IMR-90 (cell line): ENCODE results near the gene ZMYND11. TPM values are rescaled to one million over a fixed set of nuclear protein-coding genes. Genes with fewer than 3 reads are reported as not detected.

Experiments
- ATAC-seq: fragments of 200-7000 bp; cut with Tn5 transposase; 2 replicates; pipeline ENCODE4 v1.9.1; 2020; ENCODE audit warnings: low read depth, mild to moderate bottlenecking, moderate library complexity
- BruUV-seq: library from RNA; stranded (reverse); fragments of 400-500 nt; replicated peaks from 2 replicates; lab custom pipeline; 2021; lab: Mats Ljungman, UMichigan
- CTCF ChIA-PET: fragments of 300-600 bp; formaldehyde crosslinking; extraction: SDS; loops from one replicate; lab custom pipeline; 2021; ENCODE audit warnings: antibody characterized with exemption; lab: Yijun Ruan, JAX
- POLR2A ChIA-PET: fragments of 300-600 bp; sonication (Branson Sonifier 250); formaldehyde crosslinking; loops from one replicate; lab custom pipeline; 2022; ENCODE audit warnings: antibody characterized with exemption; ENCODE audit not compliant: unreplicated experiment; lab: Charles Lee
- DNase-seq: peaks from one replicate; pipeline ENCODE4 v3.0.0; 2013
- H2AFZ ChIP-seq: replicated peaks from 2 replicates; pipeline ENCODE3; 2013; ENCODE audit warnings: low read length, mild to moderate bottlenecking; ENCODE audit not compliant: poor library complexity
- H2AK5ac ChIP-seq: 2 replicates; pipeline ENCODE4 v1.6.1; 2013; ENCODE audit warnings: low read depth, low read length, inconsistent platforms
- H2AK9ac ChIP-seq: replicated peaks from 2 replicates; pipeline ENCODE3; 2013; ENCODE audit warnings: mild to moderate bottlenecking, low read depth, low read length, moderate library complexity; ENCODE audit not compliant: poor library complexity
- H2BK120ac ChIP-seq: 2 replicates; pipeline ENCODE4 v1.6.1; 2013; ENCODE audit warnings: low read depth, low read length, inconsistent platforms
- H2BK15ac ChIP-seq: 3 replicates; pipeline ENCODE4 v1.6.1; 2013; ENCODE audit warnings: low read depth, low read length, inconsistent platforms
- H2BK20ac ChIP-seq: 2 replicates; pipeline ENCODE4 v1.6.1; 2013; ENCODE audit warnings: low read depth, mild to moderate bottlenecking, inconsistent platforms, low read length, moderate library complexity
- H2BK5ac ChIP-seq: 2 replicates; pipeline ENCODE4 v1.6.1; 2013; ENCODE audit warnings: mild to moderate bottlenecking, low read depth, low read length, inconsistent platforms; ENCODE audit not compliant: poor library complexity, severe bottlenecking
- H3K14ac ChIP-seq: replicated peaks from 2 replicates; pipeline ENCODE4 v1.6.1; 2013; ENCODE audit warnings: low read depth, low read length, inconsistent platforms
- H3K18ac ChIP-seq: 2 replicates; pipeline ENCODE4 v1.6.1; 2013; ENCODE audit warnings: low read depth, low read length, control low read depth
- H3K23ac ChIP-seq: 2 replicates; pipeline ENCODE4 v1.6.1; 2013; ENCODE audit warnings: low read depth, low read length, inconsistent platforms
- H3K27ac ChIP-seq: 2 replicates; pipeline ENCODE4 v1.5.1; 2013; ENCODE audit warnings: mild to moderate bottlenecking, control low read depth, low read length; ENCODE audit not compliant: insufficient read depth
- H3K27me3 ChIP-seq: 2 replicates; pipeline ENCODE4 v1.6.1; 2013; ENCODE audit warnings: low read length; ENCODE audit not compliant: control insufficient read depth, insufficient read depth
- H3K36me3 ChIP-seq: 2 replicates; pipeline ENCODE4 v1.6.1; 2013; ENCODE audit warnings: low read length, mixed read lengths; ENCODE audit not compliant: control insufficient read depth, insufficient read depth
- H3K4ac ChIP-seq: 2 replicates; pipeline ENCODE4 v1.6.1; 2013; ENCODE audit warnings: low read depth, low read length, inconsistent platforms
- H3K4me1 ChIP-seq: 2 replicates; pipeline ENCODE4 v1.6.1; 2013; ENCODE audit warnings: low read length, mixed read lengths; ENCODE audit not compliant: control insufficient read depth, insufficient read depth
- H3K4me2 ChIP-seq: 2 replicates; pipeline ENCODE4 v1.6.1; 2013; ENCODE audit warnings: low read depth, mild to moderate bottlenecking, control low read depth, low read length, moderate library complexity
- H3K4me3 ChIP-seq: 2 replicates; pipeline ENCODE4 v1.5.1; 2013; ENCODE audit warnings: low read depth, mild to moderate bottlenecking, control low read depth, low read length, moderate library complexity; ENCODE audit not compliant: insufficient read depth
- H3K56ac ChIP-seq: 2 replicates; pipeline ENCODE4 v1.6.1; 2013; ENCODE audit warnings: low read length, inconsistent platforms; ENCODE audit not compliant: insufficient read depth; ENCODE audit errors: extremely low read depth
- H3K79me1 ChIP-seq, 2 experiments: 2 replicates each; pipeline ENCODE4 v1.6.1; 2013; ENCODE audit warnings: low read length in 2 of 2, inconsistent platforms in 1 of 2, low read depth in 1 of 2
- H3K9ac ChIP-seq: 2 replicates; pipeline ENCODE4 v1.6.1; 2013; ENCODE audit warnings: low read depth, low read length, control low read depth
- H3K9me1 ChIP-seq: 2 replicates; pipeline ENCODE4 v1.6.1; 2013; ENCODE audit warnings: low read length, inconsistent platforms; ENCODE audit not compliant: insufficient read depth
- H3K9me3 ChIP-seq: 2 replicates; pipeline ENCODE4 v1.6.1; 2013; ENCODE audit warnings: low read length; ENCODE audit not compliant: control insufficient read depth, insufficient read depth
- H4K20me1 ChIP-seq: 2 replicates; pipeline ENCODE4 v1.6.1; 2013; ENCODE audit warnings: low read length, inconsistent platforms; ENCODE audit not compliant: insufficient read depth
- H4K5ac ChIP-seq: 2 replicates; pipeline ENCODE4 v1.6.1; 2013; ENCODE audit warnings: mild to moderate bottlenecking, low read depth, low read length, control low read depth
- H4K8ac ChIP-seq, 2 experiments: 2 replicates each; pipeline ENCODE4 v1.6.1; 2013; ENCODE audit warnings: low read depth in 2 of 2, low read length in 2 of 2, control low read depth in 1 of 2, inconsistent platforms in 1 of 2
- H4K91ac ChIP-seq: 2 replicates; pipeline ENCODE4 v1.6.1; 2013; ENCODE audit warnings: low read depth, low read length, inconsistent platforms; ENCODE audit not compliant: insufficient read depth
- BHLHE40 ChIP-seq: fragments of 150-350 bp; IDR thresholded peaks from 2 replicates; pipeline ENCODE4 v1.6.1; 2016; ENCODE audit warnings: mild to moderate bottlenecking, low read depth, low read length
- CEBPB ChIP-seq: IDR thresholded peaks from 2 replicates; pipeline ENCODE4 v1.6.1; 2012; ENCODE audit warnings: low read depth, low read length, improper control_type of control experiment
- CHD1 ChIP-seq: IDR thresholded peaks from 2 replicates; pipeline ENCODE4 v1.6.1; 2012; ENCODE audit warnings: low read depth, low read length, improper control_type of control experiment
- CTCF ChIP-seq: conservative IDR thresholded peaks from 2 replicates; pipeline ENCODE4 v1.5.1; 2012; ENCODE audit warnings: mild to moderate bottlenecking, low read depth, low read length, improper control_type of control experiment
- ELK1 ChIP-seq: fragments of 150-350 bp; IDR thresholded peaks from 2 replicates; pipeline ENCODE4 v1.6.1; 2016; ENCODE audit warnings: low read depth, mild to moderate bottlenecking, low read length, moderate library complexity, borderline replicate concordance
- FOS ChIP-seq: fragments of 150-350 bp; IDR thresholded peaks from 2 replicates; pipeline ENCODE4 v1.6.1; 2016; ENCODE audit warnings: low read depth, low read length
- MAFK ChIP-seq: IDR thresholded peaks from 2 replicates; pipeline ENCODE4 v1.6.1; 2012; ENCODE audit warnings: low read depth, low read length, improper control_type of control experiment
- MAZ ChIP-seq: IDR thresholded peaks from 2 replicates; pipeline ENCODE4 v1.6.1; 2012; ENCODE audit warnings: low read depth, mild to moderate bottlenecking, low read length, improper control_type of control experiment, moderate library complexity, borderline replicate concordance
- MXI1 ChIP-seq: IDR thresholded peaks from 2 replicates; pipeline ENCODE4 v1.6.1; 2012; ENCODE audit warnings: low read depth, mild to moderate bottlenecking, low read length, moderate library complexity, borderline replicate concordance
- NFE2L2 ChIP-seq: fragments of 150-350 bp; IDR thresholded peaks from 2 replicates; pipeline ENCODE4 v1.6.1; 2016; ENCODE audit warnings: low read depth, mild to moderate bottlenecking, low read length
- POLR2A ChIP-seq: IDR thresholded peaks from 2 replicates; pipeline ENCODE4 v1.6.1; 2012; ENCODE audit warnings: mild to moderate bottlenecking, low read depth, low read length
- RAD21 ChIP-seq: IDR thresholded peaks from 2 replicates; pipeline ENCODE4 v1.6.1; 2012; ENCODE audit warnings: low read length, improper control_type of control experiment
- RCOR1 ChIP-seq: IDR thresholded peaks from 2 replicates; pipeline ENCODE4 v1.6.1; 2012; ENCODE audit warnings: mild to moderate bottlenecking, low read length, improper control_type of control experiment; ENCODE audit not compliant: insufficient replicate concordance
- RFX5 ChIP-seq: IDR thresholded peaks from 2 replicates; pipeline ENCODE4 v1.8.0; 2012; ENCODE audit warnings: low read depth, mild to moderate bottlenecking, low read length, moderate library complexity
- SMC3 ChIP-seq: fragments of 150-350 bp; IDR thresholded peaks from 2 replicates; pipeline ENCODE4 v1.6.1; 2016; ENCODE audit warnings: low read depth, mild to moderate bottlenecking, antibody characterized with exemption, low read length, moderate library complexity
- USF2 ChIP-seq: fragments of 150-350 bp; IDR thresholded peaks from 2 replicates; pipeline ENCODE4 v1.6.1; 2017; ENCODE audit warnings: mild to moderate bottlenecking, antibody characterized with exemption, low read length, low read depth
- WGBS, 2 experiments: methylation state at CpG; one replicate each; pipeline versions ENCODE4 v1.1.5 to v1.1.7; 2013; ENCODE audit warnings: missing lambda C conversion rate in 2 of 2; ENCODE audit not compliant: insufficient read length in 1 of 2; ENCODE audit errors: extremely low coverage in 2 of 2; 5-methylcytosine and 5-hydroxymethylcytosine counted together
- dilution Hi-C: fragments of 300-500 bp; cut with HindIII; formaldehyde crosslinking; loops from one replicate; pipeline ENCODE4 v1.14.3; 2018; ENCODE audit warnings: low sequenced_read_pairs; ENCODE audit not compliant: unreplicated experiment
- in situ Hi-C: fragments of 300-500 bp; cut with MboI; formaldehyde crosslinking; loops from 3 replicates; pipeline ENCODE4 v1.14.3; 2019; ENCODE audit warnings: low sequenced_read_pairs, inconsistent platforms, mixed read lengths
- intact Hi-C: fragments of 100-400 bp; cut with micrococcal nuclease; formaldehyde crosslinking; loops from 2 replicates; pipeline ENCODE4 v1.10.0; 2022
- polyA plus RNA-seq, 3 experiments: library from polyadenylated mRNA; depleted of rRNA; stranded (reverse); fragments of >200 nt; gene quantifications; 2 replicates each; pipeline ENCODE4 v1.2.3, GENCODE V29; 2012; ENCODE audit warnings: low replicate concordance in 1 of 3
- total RNA-seq: library from RNA; depleted of rRNA; stranded (reverse); fragments of >200 nt; gene quantifications from 2 replicates; pipeline ENCODE4 v1.2.3, GENCODE V29; 2012

ZMYND11 gene
- total and polyA plus RNA-seq, 2 of the 4 experiments (the other 2 are of a cell fraction): 39.5 to 72.2 TPM

GRCh38 chr10:232878-233277 lies 97.6 kb downstream of the ZMYND11 start:
- H3K4me1 ChIP-seq: no peaks in the 10 kb centered on the region; the same call in 1 of the 2 replicates
- H4K5ac ChIP-seq: no peak overlapping the region
- WGBS, 2 experiments: no CpG with 5 or more reads among the region's 11 CpGs
- H3K36me3 ChIP-seq: 0 out of 2 replicates have a peak, but pooled peaks cover 1% of the 10 kb centered on the region
- no peak overlapping the region for H2BK15ac ChIP-seq
- H2AK9ac ChIP-seq: no peak overlapping the region
- H2BK120ac ChIP-seq: no peak overlapping the region
- no peak overlapping the region for H3K4ac ChIP-seq
- H2BK20ac ChIP-seq: no peak overlapping the region
- no peak overlapping the region for H2AK5ac ChIP-seq
- H3K27ac ChIP-seq: no peak overlapping the region
- H3K79me1 ChIP-seq: peaks cover 29 to 44% of the 10 kb centered on the region in 2 experiments
- no peak overlapping the region for H2AFZ ChIP-seq
- ChIA-PET CTCF (no interaction called here), POLR2A (interaction anchor here (0.7 kb wide), 1 partner anchor 97 kb away, joined by 3 read pairs; no protein-coding TSS in a partner anchor)
- no peak overlapping the region for H3K4me3 ChIP-seq
- no peak overlapping the region for H3K23ac ChIP-seq
- ATAC-seq (no peak), DNase-seq (no peak)
- H3K27me3 ChIP-seq: no peaks in the 10 kb centered on the region
- BruUV-seq: no TSS peak
- no peak overlapping the region for H3K9ac ChIP-seq
- no peak overlapping the region for H3K18ac ChIP-seq
- H3K56ac ChIP-seq: no peak overlapping the region
- peaks cover 8% of the 10 kb centered on the region for H3K9me1 ChIP-seq
- no peak overlapping the region for H2BK5ac ChIP-seq
- H3K9me3 ChIP-seq: no peaks in the 10 kb centered on the region
- TF ChIP-seq RFX5 (no peak), MAZ (no peak), NFE2L2 (no peak), SMC3 (no peak), RCOR1 (no peak), CTCF (no peak), CHD1 (no peak), CEBPB (no peak), ELK1 (no peak), USF2 (no peak), BHLHE40 (no peak), MXI1 (no peak), FOS (no peak), RAD21 (no peak), MAFK (no peak), POLR2A (no peak)
- H3K14ac ChIP-seq: no peak overlapping the region
- dilution Hi-C loops: no loop called here
- H4K91ac ChIP-seq: no peak overlapping the region
- no peak overlapping the region for H4K8ac ChIP-seq
- intact Hi-C loops: no loop called here
- no peak overlapping the region for H3K4me2 ChIP-seq
- in situ Hi-C loops: no loop called here
- H4K20me1 ChIP-seq: peaks cover 4% of the 10 kb centered on the region; the same call in 1 of the 2 replicates
